GM12878 (cell line): ENCODE results near the gene MSH5. TPM values are rescaled to one million over a fixed set of nuclear protein-coding genes. Genes with fewer than 3 reads are reported as not detected.

Experiments used
- ATF7 ChIP-seq: fragments of 450-650 bp; IDR thresholded peaks from 2 replicates; pipeline ENCODE4 v1.6.1; 2016; ENCODE audit warnings: low read depth, mild to moderate bottlenecking
- CBX5 ChIP-seq: sonication (generic); IDR thresholded peaks from 2 replicates; pipeline ENCODE4 v1.6.1; 2016; ENCODE audit warnings: low read depth, moderate library complexity, mild to moderate bottlenecking, inconsistent platforms
- CHD1 ChIP-seq: IDR thresholded peaks from 2 replicates; pipeline ENCODE4 v1.6.1; 2012; ENCODE audit warnings: low read depth, low read length, improper control_type of control experiment
- CHD2 ChIP-seq: IDR thresholded peaks from 2 replicates; pipeline ENCODE4 v1.6.1; 2011; ENCODE audit warnings: low read depth, low read length, improper control_type of control experiment, borderline replicate concordance
- CREM ChIP-seq: IDR thresholded peaks from 2 replicates; pipeline ENCODE4 v1.6.1; 2014; ENCODE audit warnings: antibody characterized with exemption, low read depth
- HDAC2 ChIP-seq: fragments of 200-600 bp; sonication (generic); IDR thresholded peaks from 2 replicates; pipeline ENCODE4 v1.6.1; 2017
- HDGF ChIP-seq: fragments of 450-650 bp; IDR thresholded peaks from 2 replicates; pipeline ENCODE4 v1.6.1; 2016; ENCODE audit warnings: antibody characterized with exemption
- IKZF1 ChIP-seq: fragments of 450-650 bp; conservative IDR thresholded peaks from 2 replicates; pipeline ENCODE4 v1.6.1; 2017; ENCODE audit warnings: antibody characterized with exemption, mild to moderate bottlenecking
- KLF5 ChIP-seq: fragments of 450-650 bp; IDR thresholded peaks from 2 replicates; pipeline ENCODE4 v1.6.1; 2014; ENCODE audit warnings: mild to moderate bottlenecking; ENCODE audit not compliant: partially characterized antibody
- MTA2 ChIP-seq: fragments of 450-650 bp; IDR thresholded peaks from 2 replicates; pipeline ENCODE4 v1.6.1; 2016; ENCODE audit warnings: low read depth, mild to moderate bottlenecking, moderate library complexity
- NFYA ChIP-seq: IDR thresholded peaks from 2 replicates; pipeline ENCODE4 v1.6.1; 2011; ENCODE audit warnings: low read depth, mild to moderate bottlenecking, low read length, improper control_type of control experiment, borderline replicate concordance
- NFYB ChIP-seq: IDR thresholded peaks from 2 replicates; pipeline ENCODE4 v1.6.1; 2011; ENCODE audit warnings: low read depth, mild to moderate bottlenecking, low read length, improper control_type of control experiment, moderate library complexity; ENCODE audit not compliant: insufficient read depth
- NKRF ChIP-seq: fragments of 450-650 bp; conservative IDR thresholded peaks from 2 replicates; pipeline ENCODE4 v1.6.1; 2017; ENCODE audit warnings: mild to moderate bottlenecking, moderate library complexity
- PAX5 ChIP-seq: IDR thresholded peaks from 2 replicates; pipeline ENCODE4 v1.6.1; 2011; ENCODE audit warnings: low read depth, low read length, borderline replicate concordance
- PBX3 ChIP-seq: IDR thresholded peaks from 2 replicates; pipeline ENCODE4 v1.6.1; 2011; ENCODE audit warnings: mild to moderate bottlenecking, low read depth, low read length, moderate library complexity; ENCODE audit not compliant: insufficient replicate concordance
- RELB ChIP-seq: fragments of 450-650 bp; IDR thresholded peaks from 2 replicates; pipeline ENCODE4 v1.6.1; 2017; ENCODE audit warnings: low read depth, mild to moderate bottlenecking, moderate library complexity
- RFX5 ChIP-seq: IDR thresholded peaks from 2 replicates; pipeline ENCODE4 v1.6.1; 2011; ENCODE audit warnings: low read depth, low read length, improper control_type of control experiment
- SMAD1 ChIP-seq: fragments of 450-650 bp; IDR thresholded peaks from 2 replicates; pipeline ENCODE4 v1.6.1; 2018; ENCODE audit warnings: mild to moderate bottlenecking, low read depth; ENCODE audit not compliant: partially characterized antibody
- SREBF1 ChIP-seq: IDR thresholded peaks from 2 replicates; pipeline ENCODE4 v1.6.1; 2012; ENCODE audit warnings: mild to moderate bottlenecking, low read length
- TARDBP ChIP-seq: IDR thresholded peaks from 2 replicates; pipeline ENCODE4 v1.6.1; 2016; ENCODE audit warnings: borderline replicate concordance
- YBX1 ChIP-seq: fragments of 450-650 bp; IDR thresholded peaks from 2 replicates; pipeline ENCODE4 v1.6.1; 2016; ENCODE audit warnings: antibody characterized with exemption
- ZNF24 ChIP-seq: fragments of 450-650 bp; IDR thresholded peaks from 2 replicates; pipeline ENCODE4 v1.6.1; 2017; ENCODE audit warnings: antibody characterized with exemption, mild to moderate bottlenecking
- ZNF384 ChIP-seq: IDR thresholded peaks from 2 replicates; pipeline ENCODE4 v1.6.1; 2012; ENCODE audit warnings: low read depth, mild to moderate bottlenecking, low read length, improper control_type of control experiment, borderline replicate concordance
- ZSCAN29 ChIP-seq: fragments of 450-650 bp; IDR thresholded peaks from 2 replicates; pipeline ENCODE4 v1.6.1; 2017; ENCODE audit warnings: mild to moderate bottlenecking, moderate library complexity
- ZZZ3 ChIP-seq: IDR thresholded peaks from 2 replicates; pipeline ENCODE4 v1.6.1; 2011; ENCODE audit warnings: low read depth; ENCODE audit not compliant: control insufficient read depth, insufficient read length
- polyA plus RNA-seq, 11 experiments: library from polyadenylated mRNA; depleted of rRNA in 4 of 11; unstranded in 6 of 11; stranded (reverse) in 5 of 11; fragments of >200 nt; fragmentation: Nextera tagmentation in 4 of 11; fragmentation: Illumina TruSeq in 1 of 11; extraction: Ambion mirVana in 4 of 11; extraction: Trizol in 1 of 11; gene quantifications; 1 replicate in 1 of 11; 2 replicates in 10 of 11; pipeline versions ENCODE4 v1.2.1 to v1.2.3, GENCODE V29; 2011 to 2016; ENCODE audit warnings: inconsistent platforms in 2 of 11, missing spikeins in 2 of 11, low read depth in 1 of 11
- total RNA-seq, 4 experiments: library from RNA; depleted of rRNA in 3 of 4; stranded (reverse); fragments of >200 nt in 3 of 4; fragmentation: Illumina TruSeq in 1 of 4; extraction: Trizol in 1 of 4; gene quantifications; 2 replicates each; pipeline versions ENCODE4 v1.2.1 to v1.2.3, GENCODE V29; 2013 to 2021
- TF ChIP-seq, protein P1 (sequence below): fragments of 150-350 bp; IDR thresholded peaks from 2 replicates; pipeline ENCODE4 v1.6.1; 2014; ENCODE audit warnings: mild to moderate bottlenecking, low read depth, low read length

Gene MSH5
- total and polyA plus RNA-seq, 10 of the 15 experiments (the other 5 are each of a cell fraction or from before 2014, with no cell fraction given) = 9.1 to 52.7 (median 30.0) TPM

DNA sequence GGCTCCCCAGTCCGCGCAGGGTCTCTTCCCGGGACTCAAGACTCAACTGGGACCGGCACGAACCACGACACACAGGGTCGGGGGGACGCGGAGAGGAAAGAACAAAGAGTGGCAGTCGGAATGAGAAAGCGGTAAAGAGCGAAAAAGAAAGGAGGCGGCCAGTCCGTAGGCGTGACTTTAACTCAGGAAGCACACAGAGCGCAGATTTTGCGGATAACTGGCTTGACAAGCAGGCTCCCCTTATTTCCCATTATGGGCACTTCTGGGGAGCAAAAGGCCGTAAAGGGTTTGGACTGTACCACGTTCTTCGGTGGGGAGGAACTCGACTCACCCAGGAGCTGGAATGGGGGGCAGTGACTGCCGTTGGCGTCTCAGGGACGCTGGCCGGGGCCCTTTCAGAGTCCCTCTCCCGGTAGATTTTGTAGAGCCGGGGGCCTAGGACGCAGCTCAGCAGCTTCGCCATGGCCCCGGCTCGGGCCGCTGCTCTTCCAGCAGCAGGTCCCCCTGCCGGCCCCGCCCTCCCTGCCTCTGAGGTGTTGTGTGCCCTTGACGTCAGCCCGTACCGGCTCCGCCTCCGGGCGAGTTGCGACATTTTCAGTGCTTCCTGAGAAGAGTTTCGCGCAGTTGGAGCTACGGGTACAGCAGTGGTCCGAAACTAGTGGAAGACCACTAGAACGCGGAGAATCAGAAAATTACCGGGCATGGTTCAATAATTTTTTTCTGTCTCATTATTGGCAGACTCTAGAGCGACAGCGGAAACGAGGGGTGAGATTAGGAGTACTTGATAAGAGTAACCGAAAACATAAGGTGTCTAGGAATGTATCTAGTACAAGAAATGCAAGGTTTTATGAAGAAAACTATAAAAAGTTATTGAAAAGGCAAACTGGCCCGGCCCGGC, 36.7 kb upstream of the MSH5 start, which contains the start of gene ABHD16A (continued):
- TF ChIP-seq PBX3 (no peak), RELB (peak; percentile 78; the same call in 1 of the 2 replicates), ZNF24 (0 out of 2 replicates have a peak, but pooled peaks have one; percentile 22), ATF7 (peak; percentile 98), ZZZ3 (no peak), IKZF1 (peak; percentile 60), YBX1 (no peak), CHD1 (peak; percentile 96), KLF5 (peak; percentile 98), ZNF384 (no peak), NKRF (peak; percentile 79; the same call in 1 of the 2 replicates), HDAC2 (no peak), SREBF1 (peak; percentile 91), NFYB (0 out of 2 replicates have a peak, but pooled peaks have one; percentile 8), ZSCAN29 (no peak), MTA2 (0 out of 2 replicates have a peak, but pooled peaks have one; percentile 25), RFX5 (no peak), HDGF (no peak), SMAD1 (no peak), TARDBP (no peak), CBX5 (no peak), PAX5 (no peak), CHD2 (0 out of 2 replicates have a peak, but pooled peaks have one; percentile 48), CREM (peak; percentile 92), NFYA (no peak)
- TF ChIP-seq, protein P1, sequence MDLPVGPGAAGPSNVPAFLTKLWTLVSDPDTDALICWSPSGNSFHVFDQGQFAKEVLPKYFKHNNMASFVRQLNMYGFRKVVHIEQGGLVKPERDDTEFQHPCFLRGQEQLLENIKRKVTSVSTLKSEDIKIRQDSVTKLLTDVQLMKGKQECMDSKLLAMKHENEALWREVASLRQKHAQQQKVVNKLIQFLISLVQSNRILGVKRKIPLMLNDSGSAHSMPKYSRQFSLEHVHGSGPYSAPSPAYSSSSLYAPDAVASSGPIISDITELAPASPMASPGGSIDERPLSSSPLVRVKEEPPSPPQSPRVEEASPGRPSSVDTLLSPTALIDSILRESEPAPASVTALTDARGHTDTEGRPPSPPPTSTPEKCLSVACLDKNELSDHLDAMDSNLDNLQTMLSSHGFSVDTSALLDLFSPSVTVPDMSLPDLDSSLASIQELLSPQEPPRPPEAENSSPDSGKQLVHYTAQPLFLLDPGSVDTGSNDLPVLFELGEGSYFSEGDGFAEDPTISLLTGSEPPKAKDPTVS = no peak
